Hematopoietic multipotent progenitor cell treated with erythropoietin and hydrocortisone succinate and interleukin-3 and kit ligand, for 17 days (in vitro differentiated cells): ENCODE data around the gene GALM.
"Not testable (repeated sequence)": the region's sequence is repeated elsewhere in the genome, so short reads cannot be mapped to it uniquely, and the experiment has no call there.

Source experiments
- DNase-seq: peaks from one replicate; pipeline ENCODE4 v3.0.0-alpha.2; 2015; ENCODE audit warnings: low spot score

GALM gene

DNA sequence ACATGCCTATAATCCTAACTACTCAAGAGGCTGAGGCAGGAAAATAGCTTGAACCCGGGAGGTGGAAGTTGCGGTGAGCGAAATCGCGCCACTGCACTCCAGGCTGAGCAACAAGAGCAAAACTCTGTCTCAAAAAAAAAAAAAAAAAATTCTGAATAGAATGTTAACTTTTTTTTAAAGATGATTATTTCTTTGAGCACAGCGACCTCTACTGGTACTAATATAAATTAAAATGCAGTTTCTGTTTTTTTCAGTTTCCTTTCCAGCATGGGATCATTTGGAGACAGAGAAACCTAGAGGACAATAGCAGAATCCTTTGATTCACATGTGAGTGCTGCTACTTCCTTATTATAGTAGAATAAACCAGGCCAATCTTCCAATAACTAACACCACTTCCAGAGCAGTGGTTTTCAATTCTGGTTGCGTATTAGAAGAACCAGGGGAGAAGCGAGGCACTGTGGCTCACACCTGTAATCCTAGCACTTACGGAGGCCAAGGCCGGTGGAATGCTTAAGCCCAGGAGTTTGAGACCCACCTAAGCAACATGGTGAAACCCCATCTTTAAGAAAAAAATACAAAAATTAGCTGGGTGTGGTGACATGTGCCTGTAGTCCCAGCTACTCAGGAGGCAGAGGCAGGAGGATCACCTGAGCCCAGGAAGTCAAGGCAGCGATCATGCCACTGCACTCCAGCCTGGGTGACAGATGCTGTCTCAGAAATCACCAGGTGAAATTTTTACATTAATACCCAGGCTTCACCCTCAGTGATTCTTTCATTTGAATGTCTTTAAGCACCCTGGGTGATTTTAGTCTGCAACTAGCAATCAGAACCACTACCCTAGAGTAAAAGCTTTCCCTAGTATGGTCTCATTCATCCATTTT, 75.2 kb downstream of the GALM start:
- DNase-seq: peak; percentile 68

DNA sequence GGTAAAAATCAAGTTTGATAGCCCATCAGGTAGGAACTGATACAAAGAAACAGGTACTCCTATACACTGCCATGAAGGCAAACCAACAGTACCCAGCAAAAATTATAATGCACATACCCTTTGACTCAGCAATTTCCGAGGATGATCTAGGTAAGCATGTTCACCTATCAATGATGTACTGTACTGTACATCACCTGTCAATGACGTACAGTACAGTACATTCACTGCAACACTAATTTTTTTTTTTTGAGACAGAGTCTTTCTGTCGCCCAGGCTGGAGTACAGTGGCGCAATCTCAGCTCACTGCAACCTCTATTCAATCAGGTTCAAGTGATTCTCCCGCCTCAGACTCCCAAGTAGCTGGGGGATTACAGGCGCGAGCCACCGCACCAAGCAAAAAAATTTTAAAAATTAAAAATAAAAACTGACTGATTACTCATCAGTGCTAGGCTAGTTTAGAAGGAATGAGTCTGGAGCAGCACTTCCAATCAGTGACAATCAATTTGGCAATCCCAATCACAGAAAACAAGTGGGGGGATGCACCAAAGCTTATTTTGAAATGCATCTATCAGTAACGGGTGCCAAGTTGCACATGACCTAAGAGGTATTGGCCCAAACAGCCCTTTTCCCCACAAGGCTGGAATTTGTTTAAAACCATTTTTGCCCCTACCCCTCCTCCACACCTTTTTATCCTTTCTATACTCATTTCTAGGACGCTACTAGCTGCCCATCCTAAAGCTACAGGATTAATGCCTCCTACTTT, 77.1 kb downstream of the GALM start:
- DNase-seq: no peak

- DNase-seq: no peak
Measured at GRCh38 chr2:38743672-38744398, 77.9 kb downstream of the GALM start.

DNA sequence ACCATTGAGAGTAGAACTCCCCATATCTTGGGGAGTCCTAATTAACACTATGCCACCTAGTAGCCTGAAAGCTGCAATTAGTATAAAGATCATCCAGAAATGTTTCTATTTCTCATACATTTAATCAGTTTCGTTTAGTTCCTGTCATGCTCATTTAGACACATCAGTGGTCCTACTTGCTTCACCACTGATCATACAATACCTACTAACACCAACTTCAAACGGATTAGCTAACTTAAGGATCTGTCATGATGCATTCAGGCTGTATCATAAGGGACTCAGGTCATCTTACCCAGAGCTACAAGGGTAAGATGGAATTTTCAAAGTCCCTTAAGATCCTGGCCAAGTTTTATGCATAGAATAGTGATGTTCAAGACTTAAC, 78.5 kb downstream of the GALM start:
- no peak for DNase-seq

DNA sequence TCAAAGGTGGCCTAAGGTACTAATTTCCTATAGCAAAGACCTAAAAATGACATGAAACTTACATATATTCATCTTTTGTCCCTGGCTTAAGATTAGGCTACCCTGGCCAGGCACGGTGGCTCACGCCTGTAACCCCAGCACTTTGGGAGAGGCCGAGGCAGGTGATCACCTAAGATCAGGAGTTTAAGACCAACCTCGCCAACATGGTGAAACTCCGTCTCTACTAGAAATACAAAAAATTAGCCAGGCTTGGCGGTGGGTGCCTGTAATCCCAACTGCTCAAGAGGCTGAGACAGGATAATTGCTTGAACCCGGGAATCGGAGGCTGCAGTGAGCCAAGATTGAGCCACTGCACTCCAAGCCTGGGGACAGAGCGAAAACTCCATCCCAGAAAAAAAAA, 79.4 kb downstream of the GALM start:
- no peak for DNase-seq

DNA sequence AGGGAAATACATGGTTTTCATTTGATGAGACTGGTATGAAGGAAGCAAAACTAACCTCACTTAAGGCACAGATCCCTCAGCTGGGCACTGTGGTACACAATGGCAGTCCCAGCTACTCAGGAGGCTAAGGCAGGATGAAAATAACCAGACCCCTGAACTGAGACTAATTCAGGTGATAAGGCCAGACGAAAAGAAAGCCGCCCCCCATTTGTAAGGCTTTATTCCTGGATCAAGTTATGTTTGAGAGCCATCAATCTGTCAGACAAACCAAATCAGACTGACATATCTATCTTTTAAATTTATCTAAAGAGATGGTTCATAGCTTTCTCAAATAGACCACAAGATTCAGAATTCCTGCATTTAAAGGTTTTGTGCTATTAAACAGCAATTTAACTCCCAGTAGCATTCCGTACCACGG, 81.1 kb downstream of the GALM start:
- no peak for DNase-seq

- DNase-seq: no peak
Measured at GRCh38 chr2:38747819-38748218, 81.9 kb downstream of the GALM start.

DNA sequence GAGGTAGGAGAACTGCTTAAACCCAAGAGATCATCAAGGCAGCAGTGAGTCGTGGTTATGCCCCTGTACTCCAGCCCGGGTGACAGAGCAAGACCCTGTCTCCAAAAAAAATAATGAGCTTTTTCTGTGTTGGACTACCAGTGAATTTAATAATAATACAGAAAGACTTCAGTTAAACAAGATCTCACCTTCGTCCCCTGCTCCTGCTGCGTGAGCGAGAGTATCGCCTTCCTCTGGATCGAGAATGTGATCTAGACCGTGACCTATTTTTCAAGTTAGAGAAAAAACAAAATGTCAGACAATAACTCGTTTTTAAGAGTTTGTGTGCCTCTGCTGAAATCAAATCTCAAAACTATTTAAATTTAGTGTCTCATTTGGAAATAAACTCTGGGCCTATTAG, 82.5 kb downstream of the GALM start:
- no peak for DNase-seq

DNA sequence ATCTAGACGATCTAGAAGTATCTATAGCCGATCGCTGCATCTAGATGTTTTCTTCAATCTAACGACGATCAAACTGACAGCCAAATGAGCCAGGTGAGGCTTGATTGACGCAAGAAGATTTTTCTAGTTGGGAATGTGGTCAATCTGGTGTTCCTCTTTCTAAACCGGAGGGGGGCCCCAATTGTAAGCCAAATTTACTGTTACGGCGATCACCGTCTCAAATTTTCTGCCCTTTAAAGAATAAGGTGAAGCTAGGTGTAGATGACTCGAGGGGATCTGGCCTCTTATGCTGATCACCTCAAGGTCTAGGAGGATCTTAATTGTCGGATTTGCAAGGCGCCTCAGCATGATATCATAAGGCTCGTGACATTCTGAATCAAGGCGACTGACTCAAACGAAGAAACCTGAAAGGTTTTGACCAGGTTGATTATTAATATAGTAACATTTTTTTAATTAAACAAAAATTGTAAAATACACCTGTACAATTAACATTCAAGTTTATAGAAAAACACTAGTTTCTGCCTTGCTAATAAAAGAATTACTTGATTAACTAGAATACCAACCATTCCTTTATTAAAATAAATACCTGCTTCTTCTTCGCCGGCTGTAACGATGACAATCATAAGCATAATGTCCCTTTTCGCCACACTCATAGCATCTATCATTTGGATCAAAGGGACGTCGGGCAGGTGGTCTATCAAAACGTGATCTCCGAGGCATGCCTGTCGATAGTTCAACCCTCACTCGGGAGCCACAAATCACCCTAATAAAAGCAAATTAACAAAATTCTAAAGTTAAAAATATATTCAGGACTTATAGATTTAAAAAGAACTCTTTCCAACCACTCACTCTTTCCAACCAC, 83.3 kb downstream of the GALM start:
- no peak for DNase-seq

- DNase-seq: no peak
Measured at GRCh38 chr2:38750011-38750890, 84.3 kb downstream of the GALM start.

- peak; percentile 92 for DNase-seq
Measured at GRCh38 chr2:38750891-38751595, 85.1 kb downstream of the GALM start, which contains the start of gene SRSF7. Gene SRSF7 (minus strand): TSS chr2:38751361. CDS start chr2:38751256, 105 bp downstream.

DNA sequence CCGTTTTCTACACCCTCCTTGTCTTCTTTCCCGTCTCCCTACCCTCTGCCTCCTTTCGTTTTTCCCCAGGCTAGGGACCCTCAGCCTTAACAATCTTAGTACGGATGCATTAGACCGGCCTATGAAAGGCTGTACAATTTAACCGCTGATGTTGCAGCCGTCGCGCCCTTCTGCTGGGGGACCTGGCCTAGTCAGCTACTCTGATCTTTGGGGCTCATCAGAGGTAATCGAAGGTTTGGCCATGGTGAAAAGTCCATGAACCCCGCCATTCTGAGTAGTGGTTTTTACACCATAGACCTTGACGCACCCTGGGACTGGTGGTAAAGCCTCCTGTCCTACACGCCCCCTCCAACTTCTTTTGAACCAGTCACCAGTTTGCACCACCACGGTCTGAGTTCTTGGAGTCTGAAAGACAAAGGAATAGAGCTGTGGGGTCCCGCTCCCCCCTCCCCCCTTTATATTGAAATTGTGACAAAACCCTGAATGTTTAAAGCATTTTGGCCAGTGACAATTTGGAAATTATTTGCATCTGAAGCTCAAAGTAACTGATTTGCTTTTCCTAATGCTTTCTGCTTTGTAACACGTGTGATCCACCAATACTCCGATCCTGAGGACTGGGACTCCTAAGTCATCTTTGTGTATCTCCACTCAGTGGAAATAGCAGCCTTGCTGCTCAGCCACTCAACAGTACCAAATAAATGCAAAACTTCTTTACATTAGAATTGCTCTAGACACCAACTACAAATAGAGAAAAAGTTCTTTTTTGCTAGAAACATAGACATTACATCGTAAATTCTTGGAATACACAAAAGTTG, 85.9 kb downstream of the GALM start:
- no peak for DNase-seq

GRCh38 chr2:38754049-38754448, 88.1 kb downstream of the GALM start:
- no peak for DNase-seq

DNA sequence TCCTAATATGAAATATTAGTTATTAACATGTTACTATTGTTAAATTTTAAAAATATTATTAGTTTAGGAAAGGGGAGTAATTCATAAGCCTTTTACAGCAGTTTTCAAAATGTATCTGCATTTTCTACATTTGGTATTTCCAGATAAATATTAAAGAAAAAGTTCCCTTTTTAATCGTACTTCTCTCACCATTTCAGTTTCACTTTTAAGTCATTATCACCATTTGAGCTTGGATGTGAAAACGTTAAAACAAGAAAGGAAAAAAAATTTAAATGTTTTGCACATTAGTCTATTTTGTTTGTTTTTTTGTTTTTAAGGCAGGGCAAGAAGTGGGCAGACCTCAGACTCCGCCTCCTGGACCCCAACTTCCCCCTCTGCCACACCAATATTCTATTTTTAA, 88.6 kb downstream of the GALM start:
- no peak for DNase-seq

- not testable (repeated sequence) for DNase-seq
Measured at GRCh38 chr2:38755891-38756290, 90.0 kb downstream of the GALM start.

DNA sequence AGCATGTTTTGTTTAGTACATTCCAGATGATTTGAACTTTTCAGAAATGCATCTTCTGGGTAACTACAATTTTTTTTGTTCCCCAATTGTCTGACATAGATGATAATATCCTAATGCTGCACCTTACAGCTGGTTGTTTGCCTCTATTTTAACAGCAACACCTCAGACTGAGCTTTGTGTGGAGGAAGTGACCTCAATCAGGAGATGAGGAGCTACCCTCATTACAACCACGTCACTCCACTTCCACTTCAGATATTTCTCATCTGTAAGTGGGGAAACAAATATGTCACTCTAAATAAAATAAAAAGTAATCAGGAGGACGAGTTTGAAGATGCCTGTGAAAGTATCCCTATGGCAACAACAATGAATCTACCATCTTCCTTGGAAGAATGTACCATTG, 97.3 kb downstream of the GALM start:
- no peak for DNase-seq

- no peak for DNase-seq
Measured at GRCh38 chr2:38763728-38764127, 97.8 kb downstream of the GALM start.

- DNase-seq: peak; percentile 2
Measured at GRCh38 chr2:38765149-38765548, 99.2 kb downstream of the GALM start.

GRCh38 chr2:38765551-38765950, 99.6 kb downstream of the GALM start:
- peak; percentile 2 for DNase-seq
